CD8-positive, alpha-beta memory T cell (primary cell): ENCODE data around the gene MORN1. TPM values are rescaled to one million over a fixed set of nuclear protein-coding genes. Genes with fewer than 3 reads are reported as not detected.

Experiments used
- CTCF ChIA-PET: fragments of 350-600 bp; sonication (Branson Sonifier 250); formaldehyde crosslinking; loops from one replicate; lab custom pipeline; 2021; ENCODE audit warnings: antibody characterized with exemption; lab: Charles Lee
- POLR2A ChIA-PET: fragments of 350-600 bp; sonication (Branson Sonifier 250); formaldehyde crosslinking; loops from one replicate; lab custom pipeline; 2021; ENCODE audit warnings: antibody characterized with exemption; lab: Charles Lee
- DNase-seq, 5 donors: peaks; one replicate each; pipeline versions ENCODE4 v3.0.0 to v3.0.0-alpha.2; 2020 to 2022; ENCODE audit warnings: mixed read lengths in 1 of 5
- H3K27ac ChIP-seq: one replicate; pipeline ENCODE4 v1.7.0; 2013; ENCODE audit warnings: low read depth, mild to moderate bottlenecking, low read length, moderate library complexity
- H3K27me3 ChIP-seq: 2 replicates; pipeline ENCODE4 v1.7.0; 2013; ENCODE audit warnings: low read length, mild to moderate bottlenecking; ENCODE audit not compliant: insufficient read depth, poor library complexity, severe bottlenecking
- H3K36me3 ChIP-seq: 2 replicates; pipeline ENCODE4 v1.7.0; 2013; ENCODE audit warnings: mild to moderate bottlenecking, low read length, moderate library complexity; ENCODE audit not compliant: insufficient read depth
- H3K4me1 ChIP-seq: 2 replicates; pipeline ENCODE4 v1.7.0; 2013; ENCODE audit warnings: mild to moderate bottlenecking, low read length, moderate library complexity; ENCODE audit not compliant: insufficient read depth
- H3K4me3 ChIP-seq: 2 replicates; pipeline ENCODE4 v1.7.0; 2013; ENCODE audit warnings: mild to moderate bottlenecking, low read length
- H3K9me3 ChIP-seq: 2 replicates; pipeline ENCODE4 v1.7.0; 2013; ENCODE audit warnings: mild to moderate bottlenecking, low read length
- H3K27ac Mint-ChIP-seq, 8 donors: one replicate each; pipeline ENCODE4 v1.8.0; 2020 to 2021; ENCODE audit warnings: mixed read lengths in 8 of 8, mild to moderate bottlenecking in 6 of 8, inconsistent platforms in 3 of 8, moderate library complexity in 3 of 8
- H3K27me3 Mint-ChIP-seq, 2 donors: one replicate each; pipeline ENCODE4 v1.8.0; 2020 to 2021; ENCODE audit warnings: mixed read lengths in 2 of 2, mild to moderate bottlenecking in 1 of 2, moderate library complexity in 1 of 2
- H3K36me3 Mint-ChIP-seq, 3 donors: one replicate each; pipeline ENCODE4 v1.8.0; 2020 to 2021; ENCODE audit warnings: mixed read lengths in 3 of 3, inconsistent platforms in 1 of 3, mild to moderate bottlenecking in 1 of 3
- H3K4me1 Mint-ChIP-seq, 3 donors: one replicate each; pipeline ENCODE4 v1.8.0; 2020 to 2021; ENCODE audit warnings: mixed read lengths in 3 of 3, inconsistent platforms in 1 of 3, mild to moderate bottlenecking in 1 of 3
- H3K4me3 Mint-ChIP-seq, 7 donors: one replicate each; pipeline ENCODE4 v1.8.0; 2020 to 2021; ENCODE audit warnings: mixed read lengths in 7 of 7, mild to moderate bottlenecking in 6 of 7, moderate library complexity in 4 of 7, inconsistent platforms in 2 of 7
- H3K9me3 Mint-ChIP-seq, 5 donors: one replicate each; pipeline ENCODE4 v1.8.0; 2020 to 2022; ENCODE audit warnings: mixed read lengths in 5 of 5, mild to moderate bottlenecking in 3 of 5, moderate library complexity in 2 of 5, inconsistent platforms in 1 of 5
- polyA plus RNA-seq: library from polyadenylated mRNA; unstranded; fragments of 300-500 nt; fragmentation: Illumina TruSeq; gene quantifications from one replicate; pipeline ENCODE4 v1.2.3, GENCODE V29; 2021
- total RNA-seq, 2 experiments: library from RNA; stranded (reverse); gene quantifications; one replicate each; pipeline ENCODE4 v1.2.3, GENCODE V29; 2021

Gene MORN1
- total and polyA plus RNA-seq, 3 experiments from 2014 or later = 3.3 to 10.4 (median 9.4) TPM

DNA sequence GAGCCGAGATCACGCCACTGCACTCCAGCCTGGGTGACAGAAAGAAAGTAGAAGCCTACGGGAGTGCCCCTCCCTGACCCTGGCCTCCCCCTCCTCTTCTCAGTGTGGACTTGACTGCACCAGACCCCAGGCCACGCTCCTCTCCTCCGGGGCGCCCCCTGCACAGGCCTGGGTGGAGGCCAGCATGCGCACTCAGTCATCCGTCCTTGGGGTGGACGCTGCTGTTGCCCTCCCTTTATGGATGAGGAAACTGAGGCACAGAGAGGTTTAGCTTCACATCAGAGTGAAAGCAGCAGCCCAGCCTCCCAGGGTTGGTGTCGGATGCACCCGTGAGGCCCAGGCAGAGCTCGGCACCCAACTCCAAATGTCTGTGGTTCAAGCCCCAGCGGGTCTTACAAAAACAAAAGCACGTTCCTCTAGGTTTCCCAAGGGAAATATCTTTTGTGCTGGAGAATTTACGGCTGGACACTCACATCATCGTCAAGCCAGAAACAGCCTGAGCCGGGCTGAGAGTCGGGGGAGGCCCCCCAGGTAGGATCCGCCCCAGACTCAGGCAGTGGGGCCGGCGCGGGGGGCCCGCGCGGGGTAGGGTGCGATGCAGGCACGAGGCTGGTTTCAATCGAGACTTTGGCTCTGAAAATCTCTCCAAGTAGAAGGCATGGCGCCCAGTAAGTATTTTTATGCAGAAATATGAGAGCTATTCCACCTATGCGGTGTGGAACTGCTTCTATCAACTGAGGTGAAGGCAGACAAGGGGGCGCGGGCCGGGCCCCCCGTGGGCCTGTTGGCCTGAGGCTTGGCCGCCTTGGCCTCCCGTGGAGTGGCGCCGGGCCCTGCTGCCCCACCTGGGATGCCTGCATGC lies 36.6 kb downstream of the MORN1 start:
- H3K36me3 Mint-ChIP-seq = no peaks in the 10 kb centered on the region
- Histone ChIP-seq H3K9me3 (no peaks in the 10 kb centered on the region), H3K4me3 (no peak overlapping the region), H3K27me3 (no peaks in the 10 kb centered on the region), H3K36me3 (no peaks in the 10 kb centered on the region), H3K4me1 (no peaks in the 10 kb centered on the region), H3K27ac (no peak overlapping the region)
- no peaks in the 10 kb centered on the region for H3K9me3 Mint-ChIP-seq
- H3K27me3 Mint-ChIP-seq = no peaks in the 10 kb centered on the region
- POLR2A ChIA-PET = no interaction called here
- H3K27ac Mint-ChIP-seq = no peak overlapping the region
- CTCF ChIA-PET = no interaction called here
- peak in 1 of 5 donors; percentile 26 for DNase-seq
- H3K4me1 Mint-ChIP-seq = no peaks in the 10 kb centered on the region
- no peak overlapping the region for H3K4me3 Mint-ChIP-seq

GRCh38 chr1:2353551-2354438 lies 37.6 kb downstream of the MORN1 start:
- H3K4me3 ChIP-seq = no peak overlapping the region
- no peak overlapping the region for H3K4me3 Mint-ChIP-seq
- H3K9me3 ChIP-seq = no peaks in the 10 kb centered on the region
- peak in 1 of 5 donors; percentile 12 for DNase-seq
- H3K27me3 Mint-ChIP-seq = no peaks in the 10 kb centered on the region
- no peaks in the 10 kb centered on the region for H3K4me1 Mint-ChIP-seq
- H3K27me3 ChIP-seq = no peaks in the 10 kb centered on the region
- H3K36me3 Mint-ChIP-seq = no peaks in the 10 kb centered on the region
- H3K9me3 Mint-ChIP-seq = no peaks in the 10 kb centered on the region
- no peak overlapping the region for H3K27ac ChIP-seq
- no peaks in the 10 kb centered on the region for H3K4me1 ChIP-seq
- no peaks in the 10 kb centered on the region for H3K36me3 ChIP-seq
- POLR2A ChIA-PET = no interaction called here
- CTCF ChIA-PET = no interaction called here
- H3K27ac Mint-ChIP-seq = peak overlapping the region in 1 of 8 donors; percentile 29

- Histone ChIP-seq H3K27ac (no peak overlapping the region), H3K4me1 (no peaks in the 10 kb centered on the region), H3K27me3 (no peaks in the 10 kb centered on the region), H3K9me3 (no peaks in the 10 kb centered on the region), H3K4me3 (no peak overlapping the region), H3K36me3 (no peaks in the 10 kb centered on the region)
- CTCF ChIA-PET = no interaction called here
- DNase-seq = peak in 1 of 5 donors; percentile 22
- Mint-ChIP-seq H3K27me3 (no peaks in the 10 kb centered on the region), H3K4me1 (no peaks in the 10 kb centered on the region), H3K27ac (peak overlapping the region in 1 of 8 donors; percentile 33), H3K36me3 (no peaks in the 10 kb centered on the region), H3K9me3 (no peaks in the 10 kb centered on the region), H3K4me3 (no peak overlapping the region)
- POLR2A ChIA-PET = no interaction called here
Observed at GRCh38 chr1:2352897-2353550, 38.3 kb downstream of the MORN1 start.

DNA sequence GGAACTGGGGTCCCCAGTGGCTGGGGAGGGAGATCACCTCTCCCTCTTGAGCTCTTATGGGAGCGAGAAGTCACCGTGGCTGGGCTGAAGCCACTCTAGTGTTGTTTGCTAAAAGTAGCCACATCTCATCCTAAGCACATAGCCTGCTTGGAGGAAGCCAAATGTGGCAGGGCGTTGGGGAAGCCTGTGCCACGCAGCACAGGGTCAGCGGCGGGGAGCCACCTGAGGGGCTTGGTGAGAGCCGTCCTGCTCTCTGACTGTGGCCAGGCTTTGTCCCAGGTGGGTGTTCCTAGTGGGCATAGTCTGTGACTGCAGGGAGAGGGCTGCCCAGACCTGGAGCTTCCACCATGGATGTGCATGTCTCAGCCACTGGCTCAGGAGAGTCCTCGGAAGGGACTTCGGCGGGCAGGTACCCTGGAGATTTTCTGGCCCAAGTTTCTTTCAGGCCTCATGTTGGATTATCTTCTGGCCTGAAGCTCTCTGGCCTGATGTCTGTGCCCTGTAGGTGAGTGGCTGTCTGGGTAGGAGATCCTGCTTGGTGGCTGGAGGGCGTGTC lies 38.9 kb downstream of the MORN1 start:
- Histone ChIP-seq H3K4me1 (no peaks in the 10 kb centered on the region), H3K27ac (no peak overlapping the region), H3K9me3 (no peaks in the 10 kb centered on the region), H3K27me3 (no peaks in the 10 kb centered on the region), H3K36me3 (no peaks in the 10 kb centered on the region), H3K4me3 (no peak overlapping the region)
- ChIA-PET CTCF (no interaction called here), POLR2A (no interaction called here)
- H3K4me3 Mint-ChIP-seq = no peak overlapping the region
- DNase-seq = peak in 1 of 5 donors; percentile 27
- no peaks in the 10 kb centered on the region for H3K4me1 Mint-ChIP-seq
- H3K36me3 Mint-ChIP-seq = no peaks in the 10 kb centered on the region
- H3K27me3 Mint-ChIP-seq = no peaks in the 10 kb centered on the region
- H3K9me3 Mint-ChIP-seq = no peaks in the 10 kb centered on the region
- H3K27ac Mint-ChIP-seq = peak overlapping the region in 1 of 8 donors; percentile 96

DNA sequence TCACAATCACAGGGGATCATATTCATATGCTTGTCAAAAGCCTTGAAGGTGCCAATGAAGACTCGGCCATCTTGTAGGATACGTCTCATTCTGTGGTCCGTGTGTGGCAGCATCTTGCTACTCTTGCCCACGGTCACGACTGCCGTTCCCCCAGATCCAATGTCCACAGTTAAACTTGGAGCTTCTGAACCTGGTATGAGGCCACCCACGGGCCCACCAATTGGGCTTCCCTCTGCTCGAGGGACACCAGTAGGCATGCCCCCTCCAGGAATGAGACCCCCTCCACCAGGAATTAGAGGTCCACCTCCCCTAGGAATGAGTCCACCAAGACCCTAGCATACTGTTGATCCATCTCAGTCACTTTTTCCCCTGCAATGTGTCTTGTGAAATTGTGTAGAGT lies 39.6 kb downstream of the MORN1 start:
- no peaks in the 10 kb centered on the region for H3K36me3 Mint-ChIP-seq
- H3K9me3 Mint-ChIP-seq = no peaks in the 10 kb centered on the region
- H3K27me3 Mint-ChIP-seq = no peaks in the 10 kb centered on the region
- DNase-seq = no peak
- no peaks in the 10 kb centered on the region for H3K9me3 ChIP-seq
- ChIA-PET CTCF (no interaction called here), POLR2A (no interaction called here)
- no peak overlapping the region for H3K4me3 ChIP-seq
- H3K4me1 ChIP-seq = no peaks in the 10 kb centered on the region
- no peaks in the 10 kb centered on the region for H3K27me3 ChIP-seq
- no peak overlapping the region for H3K27ac ChIP-seq
- H3K36me3 ChIP-seq = no peaks in the 10 kb centered on the region
- H3K4me3 Mint-ChIP-seq = no peak overlapping the region
- peak overlapping the region in 1 of 8 donors; percentile 60 for H3K27ac Mint-ChIP-seq
- no peaks in the 10 kb centered on the region for H3K4me1 Mint-ChIP-seq

DNA sequence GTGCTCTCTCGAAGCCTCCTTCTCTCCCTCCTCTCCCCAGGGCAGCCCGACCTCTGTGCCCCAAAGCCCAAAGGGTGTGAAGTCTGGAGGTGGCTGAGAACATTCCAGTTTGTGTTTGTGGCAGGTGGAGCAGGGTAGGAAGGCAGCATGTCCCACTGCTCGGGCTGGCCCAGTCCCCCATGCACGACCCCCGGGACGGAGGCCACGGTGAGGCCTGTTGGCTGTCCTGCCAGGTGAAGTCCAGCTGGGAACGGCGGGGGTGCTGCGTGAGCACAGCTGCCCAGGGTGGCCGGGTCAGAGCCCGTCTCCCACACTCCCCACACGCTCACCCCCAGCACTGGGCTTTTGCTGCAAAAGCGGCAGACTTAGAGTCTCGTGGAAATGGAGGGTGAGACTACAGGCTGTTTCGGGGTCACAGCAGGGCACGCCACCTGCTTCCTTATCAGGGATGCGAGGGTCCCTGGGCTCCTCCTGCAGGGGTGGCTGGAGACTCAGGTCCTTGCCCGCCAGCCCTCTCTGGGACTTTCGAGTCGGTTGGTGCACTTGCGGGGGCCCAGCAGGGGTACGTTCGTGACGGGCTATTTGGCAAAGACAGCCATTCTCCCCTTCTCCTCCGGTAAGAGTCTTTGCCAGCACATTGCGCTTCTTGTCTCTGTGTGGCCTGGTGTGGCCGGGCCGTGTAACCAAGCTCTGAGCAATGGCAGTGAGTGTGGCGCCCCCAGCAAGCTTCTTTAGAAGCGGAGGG lies 40.3 kb downstream of the MORN1 start:
- Mint-ChIP-seq H3K27me3 (no peaks in the 10 kb centered on the region), H3K36me3 (no peaks in the 10 kb centered on the region), H3K4me3 (no peak overlapping the region), H3K27ac (peak overlapping the region in 1 of 8 donors; percentile 21), H3K9me3 (no peaks in the 10 kb centered on the region), H3K4me1 (no peaks in the 10 kb centered on the region)
- Histone ChIP-seq H3K4me1 (no peaks in the 10 kb centered on the region), H3K4me3 (no peak overlapping the region), H3K27me3 (no peaks in the 10 kb centered on the region), H3K36me3 (no peaks in the 10 kb centered on the region), H3K9me3 (no peaks in the 10 kb centered on the region), H3K27ac (no peak overlapping the region)
- ChIA-PET POLR2A (no interaction called here), CTCF (no interaction called here)
- DNase-seq = peak in 1 of 5 donors; percentile 36

- ChIA-PET CTCF (no interaction called here), POLR2A (no interaction called here)
- DNase-seq = peak in 1 of 5 donors; percentile 8
- Mint-ChIP-seq H3K4me3 (no peak overlapping the region), H3K36me3 (no peaks in the 10 kb centered on the region), H3K27me3 (no peaks in the 10 kb centered on the region), H3K27ac (no peak overlapping the region), H3K4me1 (no peaks in the 10 kb centered on the region), H3K9me3 (no peaks in the 10 kb centered on the region)
- H3K27ac ChIP-seq = no peak overlapping the region
- H3K9me3 ChIP-seq = no peaks in the 10 kb centered on the region
- no peaks in the 10 kb centered on the region for H3K36me3 ChIP-seq
- no peaks in the 10 kb centered on the region for H3K27me3 ChIP-seq
- no peaks in the 10 kb centered on the region for H3K4me1 ChIP-seq
- H3K4me3 ChIP-seq = no peak overlapping the region
Observed at GRCh38 chr1:2350501-2350900, 40.9 kb downstream of the MORN1 start.
